ENCODE results near the gene SLC30A3.

The SLC30A3 gene

GRCh38 chr2:27216416-27217137 lies 46.3 kb downstream of the SLC30A3 start:
- intact Hi-C loops (cut with DNase I) = loop anchor here (10.0 kb wide), 1 partner anchor 242 kb away; the partner anchor contains the start of gene MAPRE3

GRCh38 chr2:27214941-27215340 lies 47.9 kb downstream of the SLC30A3 start:
- DNase-seq = no peak
- intact Hi-C loops (cut with DNase I) = loop anchor here (5.0 to 10.0 kb wide), 4 partner anchors 83 to 240 kb away; partner anchors contain the start of genes EIF2B4, MAPRE3, NRBP1 and PREB

More at GRCh38 chr2:27216416-27217137, 46.3 kb downstream of the SLC30A3 start:
- peak in 1 of 42 donors; percentile 15 for DNase-seq

DNA sequence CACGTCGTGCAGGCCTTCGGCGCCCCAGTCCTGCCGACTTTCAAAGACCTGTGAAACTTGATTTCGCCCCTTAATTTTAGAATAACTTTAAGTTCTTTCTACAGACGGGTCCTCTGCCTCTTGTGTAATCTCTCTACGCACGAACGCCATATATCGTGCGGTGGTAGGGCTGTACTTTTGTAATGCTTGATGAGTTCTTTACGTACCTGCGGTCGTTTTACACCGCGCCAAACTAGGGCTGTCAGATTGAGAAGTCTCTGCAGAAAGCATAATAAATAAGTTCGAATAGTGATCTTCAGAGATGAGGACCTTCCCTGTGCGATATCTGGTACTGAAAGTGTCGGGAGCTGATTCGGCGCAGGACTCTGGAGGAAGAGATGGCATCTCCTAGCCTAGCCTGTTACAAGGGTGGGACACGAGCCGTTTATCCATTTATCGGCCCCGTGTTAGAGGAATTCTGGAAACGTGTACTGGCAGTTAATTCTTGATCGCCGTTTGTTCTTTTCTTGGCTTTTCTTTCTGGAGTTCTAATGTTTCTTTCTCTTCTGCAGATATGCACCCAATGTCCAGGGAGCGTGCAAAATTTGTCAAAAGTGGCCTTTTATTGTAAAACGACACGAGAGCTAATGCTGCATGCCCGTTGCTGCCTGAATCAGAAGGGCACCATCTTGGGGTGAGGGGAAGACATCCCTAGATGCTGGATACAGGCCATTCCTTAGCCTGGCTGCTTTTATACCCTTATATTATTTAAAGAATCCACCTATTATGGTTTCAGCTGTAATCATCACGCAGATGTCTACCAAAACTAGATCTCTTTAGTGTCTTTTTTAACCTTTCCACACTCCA lies 50.0 kb downstream of the SLC30A3 start:
- DNase-seq = peak in 15 of 42 donors; percentile 2 to 42 (median 16)
- intact Hi-C loops (cut with DNase I) = loop anchor here (5.0 to 10.0 kb wide), 4 partner anchors 81 to 238 kb away; partner anchors contain the start of genes EIF2B4, MAPRE3, NRBP1 and PREB

GRCh38 chr2:27211943-27212625 lies 50.8 kb downstream of the SLC30A3 start, which contains the start of the genes ATRAID and SLC5A6:
TSS of gene ATRAID (plus strand) at chr2:27212041. CDS start at chr2:27212369, 328 bp downstream.
TSS of gene SLC5A6 (minus strand) at chr2:27212268. CDS start at chr2:27207650, 4,618 bp downstream.
- intact Hi-C loops (cut with DNase I) = loop anchor here (5.0 to 10.0 kb wide), 4 partner anchors 80 to 237 kb away; partner anchors contain the start of genes EIF2B4, MAPRE3, NRBP1 and PREB
- peak; percentile 65 to 95 (median 91) for DNase-seq

DNA sequence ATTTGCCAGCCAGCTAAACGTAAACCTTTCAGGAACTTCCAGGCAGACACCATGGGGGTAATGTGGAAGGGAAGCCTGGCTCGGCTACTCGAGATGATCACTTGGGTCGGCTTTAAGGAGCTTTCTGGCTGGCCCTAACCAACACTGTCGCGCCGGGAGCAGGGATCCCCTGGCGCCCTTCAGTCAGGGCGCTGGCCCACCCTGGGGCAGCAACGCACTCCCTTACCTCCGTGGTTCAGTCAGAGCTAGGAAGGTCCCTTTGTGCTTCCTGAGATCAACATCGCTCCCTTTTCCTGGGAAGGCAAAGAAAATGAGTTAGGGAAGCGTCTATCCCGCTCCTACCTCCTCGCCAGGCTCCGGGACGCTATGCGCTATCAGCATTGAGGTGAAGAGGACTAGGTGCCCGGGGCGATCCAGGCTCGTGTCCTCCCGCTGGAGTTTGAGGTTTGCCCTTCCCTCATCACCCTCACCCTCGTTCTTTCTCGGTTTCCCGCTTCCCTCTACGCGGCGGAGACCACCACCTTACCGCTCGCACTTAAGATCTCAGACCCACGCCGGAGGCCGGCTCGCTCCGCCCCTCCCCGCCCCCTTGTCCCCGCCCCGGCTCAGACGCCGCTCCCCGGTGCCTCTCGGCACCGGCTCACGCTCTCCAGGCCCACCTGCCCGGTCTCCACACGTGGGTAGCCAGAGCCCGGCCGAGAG lies 51.5 kb downstream of the SLC30A3 start:
- intact Hi-C loops (cut with DNase I) = loop anchor here (5.0 to 10.0 kb wide), 4 partner anchors 79 to 237 kb away; partner anchors contain the start of genes EIF2B4, MAPRE3, NRBP1 and PREB
- DNase-seq = peak in 3 of 42 donors; percentile 12 to 49 (median 37)

- intact Hi-C loops (cut with DNase I) = loop anchor here (5.0 to 10.0 kb wide), 4 partner anchors 78 to 235 kb away; partner anchors contain the start of genes EIF2B4, MAPRE3, NRBP1 and PREB
- DNase-seq = peak in 1 of 42 donors; percentile 10
Measured at GRCh38 chr2:27209621-27210401, 53.0 kb downstream of the SLC30A3 start.

DNA sequence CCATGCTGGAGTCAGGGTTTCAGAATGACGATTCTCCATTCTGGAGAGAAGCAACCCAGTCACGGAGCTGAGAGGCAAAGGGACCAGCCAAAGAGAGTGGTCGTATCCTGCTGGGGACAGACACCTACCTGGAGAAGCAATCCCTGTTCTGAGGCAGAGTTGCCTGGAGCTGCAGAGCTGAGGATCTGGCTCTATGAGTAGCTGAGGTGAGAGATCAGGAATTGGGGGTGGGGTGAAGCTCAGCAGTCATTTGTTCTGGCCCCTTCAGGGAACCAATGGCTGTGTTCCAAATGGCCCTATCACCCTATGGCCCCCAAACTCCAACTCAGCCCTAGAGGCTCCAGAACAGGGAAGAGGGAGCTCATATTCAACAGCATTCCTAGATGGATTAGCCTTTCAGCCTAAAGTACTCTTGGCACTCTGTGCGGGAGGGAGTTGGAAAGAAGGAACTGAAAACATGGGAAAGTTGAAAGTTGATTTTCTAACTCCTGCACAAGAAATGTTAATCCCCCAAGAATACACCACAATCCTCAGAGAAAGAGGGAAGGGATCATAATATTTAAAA lies 54.3 kb downstream of the SLC30A3 start:
- intact Hi-C loops (cut with DNase I) = no loop called here
- peak in 1 of 42 donors; percentile 10 for DNase-seq

DNA sequence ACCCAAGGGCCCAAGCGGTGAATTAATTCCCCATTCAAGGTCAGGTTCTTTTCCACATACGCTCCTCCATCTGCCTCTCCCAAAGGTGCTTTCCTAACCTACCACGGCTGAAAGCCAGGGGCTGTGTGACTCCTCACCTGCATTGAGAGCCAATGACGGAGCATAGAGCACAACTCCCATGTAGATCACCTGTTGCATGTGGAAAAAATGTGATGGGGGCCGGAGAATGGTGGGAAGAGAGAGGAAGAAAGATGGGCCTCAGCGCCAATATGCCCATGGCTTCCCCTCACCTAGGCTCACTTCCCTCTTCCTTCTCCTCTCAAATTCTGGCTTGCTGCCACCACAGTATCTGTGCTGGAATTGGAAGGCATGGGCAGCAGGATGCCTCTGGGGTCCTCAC lies 56.5 kb downstream of the SLC30A3 start:
- intact Hi-C loops (cut with DNase I) = no loop called here
- DNase-seq = peak in 1 of 42 donors; percentile 4

GRCh38 chr2:27205206-27205605 lies 57.6 kb downstream of the SLC30A3 start:
- intact Hi-C loops (cut with DNase I) = no loop called here
- DNase-seq = peak in 1 of 42 donors; percentile 4

DNA sequence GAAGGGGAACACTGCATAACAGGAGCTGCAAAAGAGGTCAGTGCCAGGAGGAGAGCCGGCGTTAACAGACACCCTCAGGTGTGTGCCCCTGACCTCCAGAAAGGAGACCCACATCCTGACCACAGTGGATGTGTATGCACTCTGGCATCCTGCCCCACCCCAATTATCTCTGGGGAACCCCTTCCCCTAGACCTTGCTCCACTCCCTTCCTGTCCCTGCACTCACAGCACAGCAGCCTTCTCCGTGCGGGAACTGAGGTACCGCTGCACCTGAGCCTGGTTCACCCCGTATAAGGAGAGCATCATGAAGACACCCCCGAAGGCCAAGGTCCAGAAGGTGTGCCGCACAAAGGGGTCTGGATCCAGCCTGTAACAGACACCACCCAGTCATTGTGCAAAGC lies 58.3 kb downstream of the SLC30A3 start:
- intact Hi-C loops (cut with DNase I) = no loop called here
- DNase-seq = peak in 1 of 42 donors; percentile 8

DNA sequence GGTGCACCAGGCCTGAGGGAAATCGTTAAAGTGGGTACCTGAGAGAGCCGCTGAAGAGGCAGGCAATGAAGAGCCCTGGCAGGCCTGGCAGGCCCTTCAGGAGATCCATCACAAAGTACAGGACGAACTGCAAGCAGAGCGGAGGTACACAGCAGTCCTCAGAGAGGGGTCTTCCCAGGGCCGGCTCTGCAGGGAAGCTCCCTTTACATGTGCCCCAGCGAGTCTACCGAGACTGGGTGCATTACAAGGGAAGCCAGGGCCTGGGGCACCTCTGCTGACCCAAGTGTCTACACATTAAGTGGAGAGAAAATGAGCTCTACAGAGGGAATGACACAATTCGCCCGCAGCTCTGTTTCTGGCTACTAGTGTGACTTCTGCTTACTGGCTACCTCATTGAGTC lies 59.1 kb downstream of the SLC30A3 start:
- intact Hi-C loops (cut with DNase I) = no loop called here
- DNase-seq = no peak

All from head of caudate nucleus (tissue), 42 donors.